Activated CD4-positive, alpha-beta T cell treated with anti-CD3 and anti-CD28 coated beads, Interleukin-10, Interleukin-2, amounts not matched to agents 100 ng/mL and 50 ng/mL, durations not matched to agents 16 hours and 8 hours (primary cell): ENCODE data around the gene TXNRD2.
"Not testable (repeated sequence)": the region's sequence is repeated elsewhere in the genome, so short reads cannot be mapped to it uniquely, and the experiment has no call there.

Experiments
- DNase-seq: peaks from one replicate; pipeline ENCODE4 v3.0.0-alpha.2; 2020

Gene TXNRD2

GRCh38 chr22:19841641-19842392 is 99.8 kb downstream of the TXNRD2 start:
- DNase-seq = no peak

GRCh38 chr22:19840955-19841640 is 100.5 kb downstream of the TXNRD2 start:
- no peak for DNase-seq

- DNase-seq = no peak
Measured at GRCh38 chr22:19840059-19840458, 101.6 kb downstream of the TXNRD2 start.

- no peak for DNase-seq
Measured at GRCh38 chr22:19837915-19838314, 103.7 kb downstream of the TXNRD2 start.

GRCh38 chr22:19836512-19836911 is 105.1 kb downstream of the TXNRD2 start:
- DNase-seq = no peak

- no peak for DNase-seq
Measured at GRCh38 chr22:19834599-19834998, 107.0 kb downstream of the TXNRD2 start.

GRCh38 chr22:19833327-19833726 is 108.3 kb downstream of the TXNRD2 start:
- DNase-seq = not testable (repeated sequence)

GRCh38 chr22:19832476-19833108 is 109.0 kb downstream of the TXNRD2 start:
- DNase-seq = no peak

- not testable (repeated sequence) for DNase-seq
Measured at GRCh38 chr22:19831979-19832378, 109.6 kb downstream of the TXNRD2 start.

- DNase-seq = no peak
Measured at GRCh38 chr22:19831016-19831415, 110.6 kb downstream of the TXNRD2 start.

- no peak for DNase-seq
Measured at GRCh38 chr22:19828035-19828401, 113.6 kb downstream of the TXNRD2 start.

- DNase-seq = no peak
Measured at GRCh38 chr22:19827341-19828034, 114.1 kb downstream of the TXNRD2 start.

GRCh38 chr22:19826619-19826950 is 115.0 kb downstream of the TXNRD2 start:
- DNase-seq = no peak

GRCh38 chr22:19825904-19826618 is 115.6 kb downstream of the TXNRD2 start:
- no peak for DNase-seq
